ENCODE results near the gene CRMP1.

DNA sequence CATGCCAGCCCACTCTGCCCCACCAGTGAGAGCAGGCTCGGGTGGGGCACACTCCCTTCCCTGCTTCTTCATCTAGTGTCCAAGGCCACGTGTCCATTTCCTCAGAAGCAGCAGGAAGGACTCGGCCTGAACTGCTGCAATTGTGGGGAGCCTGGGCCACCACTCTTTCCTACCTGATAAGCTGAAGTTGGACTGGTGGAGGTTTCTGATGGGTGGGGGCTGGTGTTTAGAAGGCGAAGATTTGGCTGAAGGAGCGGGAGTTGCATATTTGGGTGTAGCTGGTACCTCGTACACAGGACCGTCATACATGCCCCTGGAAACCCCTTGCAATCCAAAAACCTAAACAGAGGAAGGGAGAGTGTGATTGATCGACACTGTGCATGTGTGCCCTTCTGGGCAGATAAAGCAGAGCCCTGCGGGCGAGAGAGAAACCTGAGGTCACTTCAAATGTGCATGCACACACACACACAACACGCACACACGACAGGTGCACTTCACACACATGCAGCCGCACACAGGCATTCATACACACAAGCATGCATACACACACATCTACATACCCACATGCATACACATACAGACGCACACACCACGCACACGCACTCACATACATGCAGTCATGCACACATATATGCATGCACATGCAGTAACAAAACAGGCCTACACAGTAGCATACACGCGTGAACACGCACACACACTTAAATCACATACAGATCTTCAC is 67.4 kb downstream of the CRMP1 start:
- TF ChIP-seq POLR2A (IDR thresholded peaks at IDR 0.05) (no peak), POLR2AphosphoS5 (IDR thresholded peaks at IDR 0.05) (no peak), EP300 (IDR thresholded peaks at IDR 0.05) (no peak)
- TF ChIP-seq, protein P1, sequence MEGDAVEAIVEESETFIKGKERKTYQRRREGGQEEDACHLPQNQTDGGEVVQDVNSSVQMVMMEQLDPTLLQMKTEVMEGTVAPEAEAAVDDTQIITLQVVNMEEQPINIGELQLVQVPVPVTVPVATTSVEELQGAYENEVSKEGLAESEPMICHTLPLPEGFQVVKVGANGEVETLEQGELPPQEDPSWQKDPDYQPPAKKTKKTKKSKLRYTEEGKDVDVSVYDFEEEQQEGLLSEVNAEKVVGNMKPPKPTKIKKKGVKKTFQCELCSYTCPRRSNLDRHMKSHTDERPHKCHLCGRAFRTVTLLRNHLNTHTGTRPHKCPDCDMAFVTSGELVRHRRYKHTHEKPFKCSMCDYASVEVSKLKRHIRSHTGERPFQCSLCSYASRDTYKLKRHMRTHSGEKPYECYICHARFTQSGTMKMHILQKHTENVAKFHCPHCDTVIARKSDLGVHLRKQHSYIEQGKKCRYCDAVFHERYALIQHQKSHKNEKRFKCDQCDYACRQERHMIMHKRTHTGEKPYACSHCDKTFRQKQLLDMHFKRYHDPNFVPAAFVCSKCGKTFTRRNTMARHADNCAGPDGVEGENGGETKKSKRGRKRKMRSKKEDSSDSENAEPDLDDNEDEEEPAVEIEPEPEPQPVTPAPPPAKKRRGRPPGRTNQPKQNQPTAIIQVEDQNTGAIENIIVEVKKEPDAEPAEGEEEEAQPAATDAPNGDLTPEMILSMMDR (IDR thresholded peaks at IDR 0.05) = no peak
